K562 (cell line): Measurements from ENCODE around the gene NOSIP. TPM values are rescaled to one million over a fixed set of nuclear protein-coding genes. Genes with fewer than 3 reads are reported as not detected.

Experiments used
- CBX5 ChIP-seq: IDR thresholded peaks from 2 replicates; pipeline ENCODE4 v1.6.1; 2014; ENCODE audit warnings: low read depth, borderline replicate concordance
- DIDO1 ChIP-seq: fragments of 450-650 bp; IDR thresholded peaks from 2 replicates; pipeline ENCODE4 v1.6.1; 2016; ENCODE audit warnings: low read depth, missing biosample characterization, missing genetic modification characterization
- EWSR1 ChIP-seq: fragments of 450-650 bp; IDR thresholded peaks from 2 replicates; pipeline ENCODE4 v1.6.1; 2018; ENCODE audit warnings: borderline replicate concordance, mild to moderate bottlenecking, low read depth, moderate library complexity; ENCODE audit not compliant: partially characterized antibody
- KDM1A ChIP-seq, 2 experiments: fragments of 450-650 bp; IDR thresholded peaks; 2 replicates each; pipeline ENCODE4 v1.6.1; 2016; ENCODE audit warnings: mild to moderate bottlenecking in 2 of 2
- MAZ ChIP-seq, 2 experiments: fragments of 450-650 bp in 1 of 2; sonication (generic) in 1 of 2; formaldehyde crosslinking; IDR thresholded peaks in 1 of 2; conservative IDR thresholded peaks in 1 of 2; 2 replicates each; pipeline versions ENCODE4 v1.4.0 to v1.5.0; 2020; ENCODE audit warnings: mild to moderate bottlenecking in 1 of 2, missing genetic modification reagents in 1 of 2
- NELFE ChIP-seq: IDR thresholded peaks from 2 replicates; pipeline ENCODE4 v1.6.1; 2011; ENCODE audit warnings: mild to moderate bottlenecking; ENCODE audit not compliant: insufficient read depth, insufficient read length
- PCBP1 ChIP-seq: fragments of 200-400 bp; formaldehyde crosslinking; IDR thresholded peaks from 2 replicates; pipeline ENCODE4 v1.6.1; 2018; ENCODE audit warnings: mild to moderate bottlenecking, low read depth, low read length; ENCODE audit not compliant: poor library complexity, severe bottlenecking
- PRPF4 ChIP-seq: fragments of 200-400 bp; formaldehyde crosslinking; IDR thresholded peaks from one replicate; pipeline ENCODE4 v1.6.1; 2017; ENCODE audit warnings: low read length, low read depth, mild to moderate bottlenecking; ENCODE audit not compliant: insufficient read depth, poor library complexity, severe bottlenecking
- SRSF1 ChIP-seq: fragments of 200-400 bp; formaldehyde crosslinking; IDR thresholded peaks from 2 replicates; pipeline ENCODE4 v1.6.1; 2017; ENCODE audit warnings: mild to moderate bottlenecking, low read depth, low read length, moderate library complexity
- TEAD4 ChIP-seq, 2 experiments: sonication (generic) in 1 of 2; formaldehyde crosslinking in 1 of 2; IDR thresholded peaks; 2 replicates each; pipeline versions ENCODE4 v1.6.1 to v1.8.0; 2012 to 2022; ENCODE audit warnings: borderline replicate concordance in 1 of 2, inconsistent platforms in 1 of 2, low read length in 1 of 2, mild to moderate bottlenecking in 1 of 2, missing genetic modification reagents in 1 of 2
- ZEB2 ChIP-seq: fragments of 450-650 bp; IDR thresholded peaks from 2 replicates; pipeline ENCODE4 v1.6.1; 2016
- ZFP1 ChIP-seq: fragments of 450-650 bp; formaldehyde crosslinking; IDR thresholded peaks from 2 replicates; pipeline ENCODE4 v1.4.0; 2020; ENCODE audit warnings: mild to moderate bottlenecking, mixed read lengths
- ZNF41 ChIP-seq: fragments of 250-450 bp; sonication (Bioruptor Pico); conservative IDR thresholded peaks from 2 replicates; pipeline ENCODE4 v1.4.0; 2020; ENCODE audit warnings: mild to moderate bottlenecking
- ZNF444 ChIP-seq: fragments of 250-450 bp; sonication (Bioruptor Pico); IDR thresholded peaks from 2 replicates; pipeline ENCODE4 v1.4.0; 2020; ENCODE audit warnings: mild to moderate bottlenecking, moderate library complexity
- ZNF586 ChIP-seq: fragments of 450-650 bp; formaldehyde crosslinking; conservative IDR thresholded peaks from 2 replicates; pipeline ENCODE4 v1.4.0; 2020; ENCODE audit warnings: mild to moderate bottlenecking, moderate library complexity
- polyA plus RNA-seq, 8 experiments: library from polyadenylated mRNA; depleted of rRNA in 4 of 8; stranded (reverse) in 5 of 8; unstranded in 3 of 8; fragments of >200 nt; fragmentation: Nextera tagmentation in 2 of 8; fragmentation: Illumina TruSeq in 1 of 8; extraction: Ambion mirVana in 2 of 8; extraction: Trizol in 1 of 8; gene quantifications; 2 replicates each; pipeline versions ENCODE4 v1.2.1 to v1.2.3, GENCODE V29; 2011 to 2014; ENCODE audit warnings: inconsistent platforms in 1 of 8, missing spikeins in 1 of 8
- total RNA-seq, 7 experiments: library from RNA; depleted of rRNA in 6 of 7; stranded (reverse); fragments of >200 nt in 6 of 7; fragmentation: Illumina TruSeq in 2 of 7; extraction: Trizol in 2 of 7; gene quantifications; 2 replicates each; pipeline versions ENCODE4 v1.2.1 to v1.2.3, GENCODE V29; 2011 to 2021; ENCODE audit warnings: low replicate concordance in 1 of 7
- TF ChIP-seq, protein P1 (sequence below): IDR thresholded peaks from 2 replicates; pipeline ENCODE4 v1.6.1; 2011; ENCODE audit not compliant: insufficient read length; ENCODE audit errors: extremely low read depth
- TF ChIP-seq, protein P2 (sequence below): sonication (generic); formaldehyde crosslinking; IDR thresholded peaks from 2 replicates; pipeline ENCODE4 v1.9.0; 2022; ENCODE audit warnings: mild to moderate bottlenecking, missing genetic modification reagents
- TF ChIP-seq, protein P3 (sequence below): sonication (generic); formaldehyde crosslinking; IDR thresholded peaks from 2 replicates; pipeline ENCODE4 v1.8.1; 2023; ENCODE audit warnings: mild to moderate bottlenecking, missing genetic modification reagents
- TF ChIP-seq, protein P4 (sequence below): fragments of 250-450 bp; sonication (Bioruptor Pico); IDR thresholded peaks from 2 replicates; pipeline ENCODE4 v1.5.1; 2021; ENCODE audit warnings: mild to moderate bottlenecking
- TF ChIP-seq, protein P5 (sequence below): fragments of 250-450 bp; sonication (Bioruptor Pico); IDR thresholded peaks from 2 replicates; pipeline ENCODE4 v1.4.0; 2020

NOSIP gene
- total and polyA plus RNA-seq, 9 of the 15 experiments (the other 6 are each of a cell fraction or from before 2014, with no cell fraction given), result 14.4 to 153 (median 79.9) TPM

DNA sequence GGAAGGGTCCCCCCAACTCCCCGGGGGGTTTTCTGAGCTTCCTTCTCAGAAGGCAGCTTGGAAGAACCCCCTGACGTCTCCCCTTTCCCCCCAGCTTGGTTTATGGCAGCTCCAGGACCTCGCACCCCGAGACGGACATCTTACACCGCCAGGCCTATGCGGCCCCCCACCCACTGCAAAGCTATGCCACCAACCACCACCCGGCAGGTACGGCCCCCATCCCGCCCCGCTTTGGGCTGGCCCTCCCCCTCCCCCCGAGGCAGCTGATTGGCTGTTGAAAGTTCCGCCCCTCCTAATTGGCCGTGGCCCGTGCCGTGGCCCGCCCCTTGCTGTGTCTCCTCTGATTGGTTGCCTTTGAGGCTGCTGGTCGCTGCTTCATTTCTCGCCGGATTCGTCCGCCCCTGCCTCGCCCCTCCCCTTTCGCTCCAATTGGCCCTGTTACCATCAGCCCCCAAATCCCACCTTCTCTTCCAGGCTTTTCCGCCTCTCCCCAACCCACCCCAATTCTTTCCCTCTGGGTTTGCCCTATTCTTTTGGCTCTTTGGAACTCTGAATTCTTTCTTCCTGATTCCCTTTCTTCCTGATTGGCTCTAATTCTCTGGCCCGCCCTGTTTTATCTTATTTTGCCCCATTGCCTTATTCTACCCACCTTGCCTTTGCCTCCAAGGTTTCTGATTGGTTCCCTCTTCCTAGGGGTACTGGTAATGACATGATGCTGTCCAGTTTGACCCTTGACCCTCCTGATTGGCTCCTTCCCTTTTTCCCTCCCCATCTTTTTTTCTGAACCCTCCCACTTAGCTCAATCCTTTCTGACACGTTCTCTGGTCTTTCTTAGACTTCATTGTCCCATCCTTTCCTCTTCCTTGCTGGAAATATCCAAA lies 13.1 kb upstream of the NOSIP start (continued):
- TF ChIP-seq MAZ (CRISPR knock-in tag; conservative IDR thresholded peaks at IDR 0.05 in 1 of 2, IDR thresholded peaks at IDR 0.05 in 1 of 2), result no peak
- TF ChIP-seq, protein P1, sequence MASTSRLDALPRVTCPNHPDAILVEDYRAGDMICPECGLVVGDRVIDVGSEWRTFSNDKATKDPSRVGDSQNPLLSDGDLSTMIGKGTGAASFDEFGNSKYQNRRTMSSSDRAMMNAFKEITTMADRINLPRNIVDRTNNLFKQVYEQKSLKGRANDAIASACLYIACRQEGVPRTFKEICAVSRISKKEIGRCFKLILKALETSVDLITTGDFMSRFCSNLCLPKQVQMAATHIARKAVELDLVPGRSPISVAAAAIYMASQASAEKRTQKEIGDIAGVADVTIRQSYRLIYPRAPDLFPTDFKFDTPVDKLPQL, result no peak
- no peak for TF ChIP-seq SRSF1
- no peak for TF ChIP-seq EWSR1
- no peak for TF ChIP-seq ZFP1
- no peak for TF ChIP-seq ZEB2
- no peak for TF ChIP-seq CBX5
- TF ChIP-seq ZNF41 (CRISPR knock-in tag), result no peak
- TF ChIP-seq PCBP1, result no peak
- TF ChIP-seq DIDO1 (tag), result no peak
- no peak for TF ChIP-seq NELFE
- TF ChIP-seq, protein P2, sequence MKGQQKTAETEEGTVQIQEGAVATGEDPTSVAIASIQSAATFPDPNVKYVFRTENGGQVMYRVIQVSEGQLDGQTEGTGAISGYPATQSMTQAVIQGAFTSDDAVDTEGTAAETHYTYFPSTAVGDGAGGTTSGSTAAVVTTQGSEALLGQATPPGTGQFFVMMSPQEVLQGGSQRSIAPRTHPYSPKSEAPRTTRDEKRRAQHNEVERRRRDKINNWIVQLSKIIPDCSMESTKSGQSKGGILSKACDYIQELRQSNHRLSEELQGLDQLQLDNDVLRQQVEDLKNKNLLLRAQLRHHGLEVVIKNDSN (CRISPR knock-in tag), result peak; percentile 55; the same call in 1 of the 2 replicates
- TF ChIP-seq TEAD4 (IDR thresholded peaks at IDR 0.05; ENCODE audit: low read length), result no peak
- TF ChIP-seq TEAD4 (CRISPR knock-in tag; IDR thresholded peaks at IDR 0.05; ENCODE audit: borderline replicate concordance), result no peak
- TF ChIP-seq PRPF4, result no peak
- TF ChIP-seq, protein P3, sequence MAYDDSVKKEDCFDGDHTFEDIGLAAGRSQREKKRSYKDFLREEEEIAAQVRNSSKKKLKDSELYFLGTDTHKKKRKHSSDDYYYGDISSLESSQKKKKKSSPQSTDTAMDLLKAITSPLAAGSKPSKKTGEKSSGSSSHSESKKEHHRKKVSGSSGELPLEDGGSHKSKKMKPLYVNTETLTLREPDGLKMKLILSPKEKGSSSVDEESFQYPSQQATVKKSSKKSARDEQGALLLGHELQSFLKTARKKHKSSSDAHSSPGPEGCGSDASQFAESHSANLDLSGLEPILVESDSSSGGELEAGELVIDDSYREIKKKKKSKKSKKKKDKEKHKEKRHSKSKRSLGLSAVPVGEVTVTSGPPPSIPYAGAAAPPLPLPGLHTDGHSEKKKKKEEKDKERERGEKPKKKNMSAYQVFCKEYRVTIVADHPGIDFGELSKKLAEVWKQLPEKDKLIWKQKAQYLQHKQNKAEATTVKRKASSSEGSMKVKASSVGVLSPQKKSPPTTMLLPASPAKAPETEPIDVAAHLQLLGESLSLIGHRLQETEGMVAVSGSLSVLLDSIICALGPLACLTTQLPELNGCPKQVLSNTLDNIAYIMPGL, result no peak
- no peak for TF ChIP-seq ZNF586
- TF ChIP-seq, protein P4, sequence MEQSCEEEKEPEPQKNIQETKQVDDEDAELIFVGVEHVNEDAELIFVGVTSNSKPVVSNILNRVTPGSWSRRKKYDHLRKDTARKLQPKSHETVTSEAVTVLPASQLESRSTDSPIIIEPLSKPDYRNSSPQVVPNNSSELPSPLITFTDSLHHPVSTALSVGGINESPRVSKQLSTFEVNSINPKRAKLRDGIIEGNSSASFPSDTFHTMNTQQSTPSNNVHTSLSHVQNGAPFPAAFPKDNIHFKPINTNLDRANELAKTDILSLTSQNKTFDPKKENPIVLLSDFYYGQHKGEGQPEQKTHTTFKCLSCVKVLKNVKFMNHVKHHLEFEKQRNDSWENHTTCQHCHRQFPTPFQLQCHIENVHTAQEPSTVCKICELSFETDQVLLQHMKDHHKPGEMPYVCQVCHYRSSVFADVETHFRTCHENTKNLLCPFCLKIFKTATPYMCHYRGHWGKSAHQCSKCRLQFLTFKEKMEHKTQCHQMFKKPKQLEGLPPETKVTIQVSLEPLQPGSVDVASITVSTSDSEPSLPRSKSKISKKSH (CRISPR knock-in tag), result no peak
- TF ChIP-seq ZNF444 (CRISPR knock-in tag), result peak; percentile 69; the same call in 1 of the 2 replicates
- peak in 1 of 2 experiments; percentile 91; a peak in 2 of 4 replicates for TF ChIP-seq KDM1A (IDR thresholded peaks at IDR 0.05)
- TF ChIP-seq, protein P5, sequence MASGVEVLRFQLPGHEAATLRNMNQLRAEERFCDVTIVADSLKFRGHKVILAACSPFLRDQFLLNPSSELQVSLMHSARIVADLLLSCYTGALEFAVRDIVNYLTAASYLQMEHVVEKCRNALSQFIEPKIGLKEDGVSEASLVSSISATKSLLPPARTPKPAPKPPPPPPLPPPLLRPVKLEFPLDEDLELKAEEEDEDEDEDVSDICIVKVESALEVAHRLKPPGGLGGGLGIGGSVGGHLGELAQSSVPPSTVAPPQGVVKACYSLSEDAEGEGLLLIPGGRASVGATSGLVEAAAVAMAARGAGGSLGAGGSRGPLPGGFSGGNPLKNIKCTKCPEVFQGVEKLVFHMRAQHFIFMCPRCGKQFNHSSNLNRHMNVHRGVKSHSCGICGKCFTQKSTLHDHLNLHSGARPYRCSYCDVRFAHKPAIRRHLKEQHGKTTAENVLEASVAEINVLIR (CRISPR knock-in tag), result no peak
